Endothelial cell (in vitro differentiated cells): Measurements from ENCODE around the gene CXCR6. TPM values are rescaled to one million over a fixed set of nuclear protein-coding genes. Genes with fewer than 3 reads are reported as not detected.

Source experiments
- DNase-seq: peaks from one replicate; pipeline ENCODE4 v3.0.0; 2021; ENCODE audit warnings: low spot score
- H3K27ac Mint-ChIP-seq: one replicate; pipeline ENCODE4 v1.8.0; 2021; ENCODE audit warnings: mixed read lengths, inconsistent platforms; ENCODE audit not compliant: unreplicated experiment
- H3K27me3 Mint-ChIP-seq: one replicate; pipeline ENCODE4 v1.8.0; 2021; ENCODE audit warnings: mild to moderate bottlenecking, moderate library complexity, mixed read lengths, inconsistent platforms; ENCODE audit not compliant: unreplicated experiment
- H3K36me3 Mint-ChIP-seq: one replicate; pipeline ENCODE4 v1.8.0; 2021; ENCODE audit warnings: mild to moderate bottlenecking, low read depth, mixed read lengths, inconsistent platforms; ENCODE audit not compliant: unreplicated experiment
- H3K4me1 Mint-ChIP-seq: one replicate; pipeline ENCODE4 v1.8.0; 2021; ENCODE audit warnings: mild to moderate bottlenecking, mixed read lengths, inconsistent platforms; ENCODE audit not compliant: unreplicated experiment
- H3K4me3 Mint-ChIP-seq: one replicate; pipeline ENCODE4 v1.8.0; 2021; ENCODE audit warnings: mild to moderate bottlenecking, mixed read lengths, inconsistent platforms; ENCODE audit not compliant: unreplicated experiment
- H3K9me3 Mint-ChIP-seq: one replicate; pipeline ENCODE4 v1.8.0; 2021; ENCODE audit warnings: mixed read lengths, inconsistent platforms; ENCODE audit not compliant: unreplicated experiment
- CTCF ChIP-seq: fragments of 200-600 bp; sonication (generic); IDR thresholded peaks from one replicate; pipeline ENCODE4 v1.5.0; 2021; ENCODE audit warnings: antibody characterized with exemption; ENCODE audit not compliant: unreplicated experiment
- total RNA-seq: library from RNA; stranded (reverse); fragmentation: NEBNext Ultra II Directional; extraction: Animal tissue kit (Norgen Biotek cat#: 25700); gene quantifications from one replicate; pipeline ENCODE4 v1.2.1, GENCODE V29; 2021; ENCODE audit not compliant: unreplicated experiment

Gene CXCR6
- total RNA-seq, 1 donor from 2014 or later, result not detected

GRCh38 chr3:45988804-45989203 lies 45.5 kb downstream of the CXCR6 start:
- H3K36me3 Mint-ChIP-seq, result no peaks in the 10 kb centered on the region
- no peak overlapping the region for H3K27ac Mint-ChIP-seq

GRCh38 chr3:45990181-45990580 lies 46.9 kb downstream of the CXCR6 start:
- TF ChIP-seq CTCF, result no peak
- Mint-ChIP-seq H3K9me3 (no peaks in the 10 kb centered on the region), H3K27me3 (peaks cover 5% of the 10 kb centered on the region), H3K4me1 (peaks cover 14% of the 10 kb centered on the region), H3K36me3 (no peaks in the 10 kb centered on the region), H3K4me3 (no peak overlapping the region), H3K27ac (no peak overlapping the region)
- DNase-seq, result no peak

More at GRCh38 chr3:45988804-45989203, 45.5 kb downstream of the CXCR6 start:
- TF ChIP-seq CTCF, result no peak
- Mint-ChIP-seq H3K4me1 (peaks cover 10% of the 10 kb centered on the region), H3K27me3 (peaks cover 5% of the 10 kb centered on the region), H3K9me3 (no peaks in the 10 kb centered on the region), H3K4me3 (no peak overlapping the region)
- DNase-seq, result no peak

- H3K9me3 Mint-ChIP-seq, result no peaks in the 10 kb centered on the region
- H3K36me3 Mint-ChIP-seq, result no peaks in the 10 kb centered on the region
- TF ChIP-seq CTCF, result no peak
- no peak for DNase-seq
- H3K27ac Mint-ChIP-seq, result no peak overlapping the region
- peaks cover 7% of the 10 kb centered on the region for H3K27me3 Mint-ChIP-seq
- no peak overlapping the region for H3K4me3 Mint-ChIP-seq
- peaks cover 17% of the 10 kb centered on the region for H3K4me1 Mint-ChIP-seq
Observed at GRCh38 chr3:45991341-45991740, 48.1 kb downstream of the CXCR6 start.

- no peak for TF ChIP-seq CTCF
- DNase-seq, result no peak
- peaks cover 9% of the 10 kb centered on the region for H3K27me3 Mint-ChIP-seq
- no peak overlapping the region for H3K4me3 Mint-ChIP-seq
- H3K36me3 Mint-ChIP-seq, result no peaks in the 10 kb centered on the region
- peaks cover 17% of the 10 kb centered on the region for H3K4me1 Mint-ChIP-seq
- H3K9me3 Mint-ChIP-seq, result no peaks in the 10 kb centered on the region
- H3K27ac Mint-ChIP-seq, result no peak overlapping the region
Observed at GRCh38 chr3:45992133-45992729, 49.0 kb downstream of the CXCR6 start.

- H3K4me3 Mint-ChIP-seq, result no peak overlapping the region
- no peak for DNase-seq
- H3K36me3 Mint-ChIP-seq, result no peaks in the 10 kb centered on the region
- H3K27me3 Mint-ChIP-seq, result peaks cover 9% of the 10 kb centered on the region
- peaks cover 17% of the 10 kb centered on the region for H3K4me1 Mint-ChIP-seq
- H3K27ac Mint-ChIP-seq, result no peak overlapping the region
- TF ChIP-seq CTCF, result no peak
- H3K9me3 Mint-ChIP-seq, result no peaks in the 10 kb centered on the region
Observed at GRCh38 chr3:45992821-45993221, 49.6 kb downstream of the CXCR6 start.
